Stimulated activated naive CD4-positive, alpha-beta T cell treated with Interleukin-2 at 50 U/mL for 16 hours (primary cell): ENCODE results near the gene KLHL40.

Source experiments
- DNase-seq: peaks from one replicate; lab custom pipeline; 2025; lab: John Stamatoyannopoulos, UW

Gene KLHL40, protein sequence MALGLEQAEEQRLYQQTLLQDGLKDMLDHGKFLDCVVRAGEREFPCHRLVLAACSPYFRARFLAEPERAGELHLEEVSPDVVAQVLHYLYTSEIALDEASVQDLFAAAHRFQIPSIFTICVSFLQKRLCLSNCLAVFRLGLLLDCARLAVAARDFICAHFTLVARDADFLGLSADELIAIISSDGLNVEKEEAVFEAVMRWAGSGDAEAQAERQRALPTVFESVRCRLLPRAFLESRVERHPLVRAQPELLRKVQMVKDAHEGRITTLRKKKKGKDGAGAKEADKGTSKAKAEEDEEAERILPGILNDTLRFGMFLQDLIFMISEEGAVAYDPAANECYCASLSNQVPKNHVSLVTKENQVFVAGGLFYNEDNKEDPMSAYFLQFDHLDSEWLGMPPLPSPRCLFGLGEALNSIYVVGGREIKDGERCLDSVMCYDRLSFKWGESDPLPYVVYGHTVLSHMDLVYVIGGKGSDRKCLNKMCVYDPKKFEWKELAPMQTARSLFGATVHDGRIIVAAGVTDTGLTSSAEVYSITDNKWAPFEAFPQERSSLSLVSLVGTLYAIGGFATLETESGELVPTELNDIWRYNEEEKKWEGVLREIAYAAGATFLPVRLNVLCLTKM

DNA sequence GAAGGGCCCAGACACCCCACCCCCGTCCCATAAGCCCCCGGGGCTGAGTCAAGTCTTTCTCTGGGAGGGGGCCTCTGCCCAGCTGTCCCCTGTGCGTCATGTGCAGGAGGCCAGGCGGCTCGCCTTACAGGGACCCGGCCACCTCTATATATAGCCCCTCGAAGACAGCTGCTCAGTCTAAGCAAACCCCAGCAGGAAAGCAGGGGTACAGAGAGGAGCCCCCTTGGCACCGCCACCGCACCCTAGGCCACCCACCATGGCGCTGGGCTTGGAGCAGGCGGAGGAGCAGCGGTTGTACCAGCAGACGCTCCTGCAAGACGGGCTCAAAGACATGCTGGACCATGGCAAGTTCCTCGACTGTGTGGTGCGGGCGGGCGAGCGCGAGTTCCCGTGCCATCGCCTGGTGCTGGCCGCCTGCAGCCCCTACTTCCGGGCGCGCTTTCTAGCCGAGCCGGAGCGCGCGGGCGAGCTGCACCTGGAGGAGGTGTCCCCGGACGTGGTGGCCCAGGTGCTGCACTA is at the start of gene KLHL40:
KLHL40 (plus strand) TSS at position 175 of the 519 bp plus-strand sequence; CDS start at position 257, 82 bp downstream.
- DNase-seq = no peak

DNA sequence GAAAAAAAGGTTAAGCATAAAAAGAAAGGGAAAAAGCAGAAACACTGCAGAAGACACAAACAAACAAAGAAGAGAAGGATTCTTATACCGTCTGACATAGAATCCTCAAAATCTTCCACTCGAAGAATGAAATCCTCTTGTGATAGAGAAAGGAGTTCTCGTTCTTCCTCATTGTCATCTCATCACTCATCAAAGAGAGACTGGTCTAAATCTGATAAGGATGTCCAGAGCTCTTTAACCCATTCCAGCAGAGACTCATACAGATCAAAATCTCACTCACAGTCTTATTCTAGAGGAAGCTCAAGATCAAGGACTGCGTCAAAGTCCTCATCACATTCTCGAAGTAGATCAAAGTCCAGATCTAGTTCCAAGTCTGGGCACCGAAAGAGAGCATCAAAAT is 48.3 kb upstream of the KLHL40 start:
- no peak for DNase-seq

DNA sequence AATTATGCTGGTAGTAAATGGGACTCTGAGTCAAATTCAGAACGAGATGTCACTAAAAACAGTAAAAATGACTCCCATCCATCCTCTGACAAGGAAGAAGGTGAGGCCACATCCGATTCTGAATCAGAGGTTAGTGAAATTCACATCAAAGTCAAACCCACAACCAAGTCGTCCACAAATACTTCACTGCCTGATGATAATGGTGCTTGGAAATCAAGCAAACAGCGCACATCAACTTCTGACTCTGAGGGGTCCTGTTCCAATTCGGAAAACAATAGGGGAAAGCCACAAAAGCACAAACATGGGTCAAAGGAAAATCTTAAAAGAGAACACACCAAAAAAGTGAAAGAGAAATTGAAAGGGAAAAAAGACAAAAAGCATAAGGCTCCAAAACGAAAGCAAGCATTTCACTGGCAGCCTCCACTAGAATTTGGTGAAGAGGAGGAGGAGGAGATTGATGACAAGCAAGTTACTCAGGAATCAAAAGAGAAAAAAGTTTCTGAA is 46.9 kb upstream of the KLHL40 start:
- DNase-seq = peak; percentile 48

DNA sequence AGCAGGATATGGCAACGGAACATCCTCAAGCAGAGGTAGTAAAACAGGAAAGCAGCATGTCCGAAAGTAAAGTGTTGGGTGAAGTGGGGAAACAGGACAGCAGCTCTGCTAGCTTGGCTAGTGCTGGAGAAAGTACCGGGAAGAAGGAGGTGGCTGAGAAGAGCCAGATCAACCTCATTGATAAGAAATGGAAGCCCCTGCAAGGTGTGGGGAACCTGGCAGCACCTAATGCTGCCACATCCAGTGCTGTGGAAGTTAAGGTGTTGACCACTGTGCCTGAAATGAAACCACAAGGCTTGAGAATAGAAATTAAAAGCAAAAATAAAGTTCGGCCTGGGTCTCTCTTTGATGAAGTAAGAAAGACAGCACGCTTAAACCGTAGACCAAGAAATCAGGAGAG is 46.1 kb upstream of the KLHL40 start:
- DNase-seq = no peak

DNA sequence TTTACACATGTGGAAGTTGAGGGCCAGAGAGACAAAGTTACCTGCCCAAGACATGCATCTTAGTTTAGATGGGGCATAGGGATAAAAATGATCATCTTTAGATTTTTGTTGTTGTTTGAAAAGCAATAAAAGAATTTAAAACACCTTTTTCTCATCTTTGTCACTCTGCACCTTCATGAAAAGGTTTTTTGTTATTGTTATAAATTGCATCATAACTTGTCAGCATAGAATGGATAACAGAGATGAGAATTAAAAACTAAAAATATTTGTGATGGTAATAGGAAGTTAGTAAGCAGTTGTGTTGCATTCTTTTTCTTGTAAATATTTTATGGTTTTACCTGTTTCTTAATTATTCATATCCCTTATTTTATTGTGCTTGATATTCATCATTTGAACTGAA is 45.2 kb upstream of the KLHL40 start:
- no peak for DNase-seq

DNA sequence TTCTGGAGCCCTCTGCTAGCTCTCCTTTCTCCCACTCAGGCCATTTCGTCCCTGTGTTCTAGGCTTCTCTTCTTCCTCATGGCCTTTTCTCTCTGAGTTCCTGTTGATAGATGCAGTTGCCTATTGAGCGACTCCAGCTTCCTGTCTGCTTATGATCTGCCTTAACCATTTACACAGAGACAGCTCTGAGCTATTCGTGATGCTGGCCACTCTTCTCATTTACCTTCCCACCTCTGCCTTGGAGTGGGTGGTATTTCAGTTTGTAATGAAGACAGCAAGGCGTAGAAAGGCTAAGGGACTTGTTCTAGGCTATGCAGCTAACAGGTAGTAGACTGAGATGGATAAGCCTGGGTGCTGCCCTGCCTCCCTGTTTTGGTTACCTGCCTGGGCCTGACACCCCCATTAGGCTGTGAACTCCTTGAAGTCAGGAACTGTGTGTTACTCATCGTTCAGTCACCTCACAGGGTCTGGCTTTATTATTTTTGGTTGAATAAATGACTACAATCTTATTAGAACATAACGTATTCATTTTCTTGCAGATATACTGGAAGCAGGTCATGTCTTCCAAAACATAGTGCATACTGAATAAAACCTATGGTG is 44.5 kb upstream of the KLHL40 start:
- no peak for DNase-seq

DNA sequence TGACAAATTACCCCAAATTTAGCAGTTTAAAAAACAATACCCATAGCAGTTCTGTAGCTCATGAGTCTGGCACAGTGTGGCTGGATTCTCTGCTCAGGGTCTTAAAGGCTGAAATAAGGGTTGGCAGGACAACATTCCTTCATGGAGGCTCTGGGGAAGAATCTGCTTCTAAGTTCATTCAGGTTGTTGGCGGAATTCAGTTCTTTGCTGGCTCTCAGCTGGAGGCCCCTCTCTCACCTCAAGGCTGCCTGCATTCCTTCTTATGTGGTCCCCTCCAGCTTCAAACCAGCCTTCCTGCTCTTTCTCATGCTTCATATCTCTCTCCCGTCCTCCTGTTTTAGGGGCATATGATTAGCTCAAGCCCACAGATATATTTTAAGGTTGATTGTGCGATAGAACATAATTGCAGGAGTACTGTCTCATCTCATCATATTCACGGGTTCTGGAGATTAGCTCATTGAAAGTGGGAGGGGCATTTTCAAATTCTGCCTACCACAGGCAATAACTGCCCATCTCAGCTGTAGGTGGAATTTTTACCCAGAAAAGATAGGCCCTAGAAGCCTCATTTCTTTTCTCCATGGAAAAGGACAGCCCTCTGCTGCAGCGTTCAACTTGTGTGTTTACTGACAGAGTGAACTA is 37.4 kb upstream of the KLHL40 start:
- DNase-seq = no peak

DNA sequence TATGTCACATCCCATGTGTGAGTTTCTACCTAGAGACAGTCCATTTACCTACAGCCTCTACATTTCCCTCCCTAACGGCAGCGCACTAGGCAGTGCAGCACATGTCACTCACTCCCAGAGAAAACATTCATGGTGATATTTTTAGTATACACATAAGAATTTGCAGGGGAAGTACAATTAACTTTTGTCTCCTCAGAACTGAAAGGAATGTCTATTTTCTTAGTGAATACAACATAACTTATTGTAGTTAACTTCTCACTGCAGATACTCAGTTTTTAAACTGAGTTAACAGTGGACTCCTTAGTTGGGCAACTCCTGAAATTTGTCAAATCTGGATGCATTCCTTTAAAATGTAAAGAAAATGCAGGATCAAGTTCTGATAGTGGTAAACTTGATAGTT is 36.3 kb upstream of the KLHL40 start:
- no peak for DNase-seq

DNA sequence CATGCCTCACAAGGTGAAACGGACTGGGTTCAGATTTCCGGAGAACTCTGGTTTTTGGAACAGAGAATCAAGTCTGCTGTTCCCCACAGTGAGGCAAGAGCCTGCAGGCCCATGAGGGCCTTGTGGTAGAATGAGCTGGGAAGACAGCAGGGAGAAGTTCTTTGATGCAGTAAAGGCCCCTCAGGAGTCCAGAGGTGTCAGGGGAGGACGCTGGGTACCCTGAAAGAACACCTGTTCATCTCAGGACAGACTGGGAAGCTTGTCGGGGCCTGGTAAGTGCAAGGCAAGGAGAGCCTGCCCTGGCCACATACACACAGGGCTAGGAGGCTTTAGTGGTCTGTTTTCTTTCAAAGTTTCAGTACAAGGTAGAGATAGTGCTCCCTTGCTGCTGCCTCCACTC is 35.6 kb upstream of the KLHL40 start:
- DNase-seq = no peak

DNA sequence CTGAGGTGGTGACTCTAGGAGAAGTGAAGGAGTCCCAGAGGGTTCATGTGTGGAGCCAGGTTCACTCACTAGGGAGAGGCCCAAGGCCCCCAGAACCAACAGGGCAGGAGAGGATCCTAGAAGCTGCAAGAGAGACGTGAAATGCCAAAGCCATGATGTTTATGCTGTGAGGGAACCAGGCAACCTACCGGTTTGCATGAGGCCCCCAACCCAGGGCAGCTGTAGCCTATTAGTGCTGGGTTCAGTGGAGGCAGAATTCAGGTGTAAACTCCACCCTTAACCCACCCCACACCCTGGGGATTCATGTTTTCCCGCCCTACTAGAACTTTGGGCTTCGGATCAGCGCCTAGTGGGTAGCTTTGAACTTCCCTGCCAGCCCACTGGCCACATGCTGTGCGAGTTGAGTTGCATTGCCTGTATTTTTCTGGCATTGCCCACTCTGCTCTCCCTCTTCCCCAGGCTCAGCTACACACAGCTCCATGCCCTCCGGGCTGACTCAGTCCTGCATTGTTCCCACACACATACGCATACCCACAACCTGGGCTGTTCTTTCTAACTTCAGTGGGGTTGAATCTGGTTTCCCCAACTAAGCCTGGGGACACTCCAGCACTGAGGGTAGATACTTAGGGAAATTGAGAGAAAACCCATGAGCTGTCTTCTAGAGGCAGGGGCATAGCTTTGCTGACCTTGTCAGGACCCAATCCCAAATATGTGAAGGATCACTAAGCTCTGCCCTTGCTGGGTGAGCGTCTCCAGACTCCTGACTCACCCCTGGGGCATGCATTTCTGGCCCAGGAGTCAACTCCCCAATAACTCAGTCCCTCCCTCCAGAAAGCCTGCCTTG is 33.9 kb upstream of the KLHL40 start:
- no peak for DNase-seq

DNA sequence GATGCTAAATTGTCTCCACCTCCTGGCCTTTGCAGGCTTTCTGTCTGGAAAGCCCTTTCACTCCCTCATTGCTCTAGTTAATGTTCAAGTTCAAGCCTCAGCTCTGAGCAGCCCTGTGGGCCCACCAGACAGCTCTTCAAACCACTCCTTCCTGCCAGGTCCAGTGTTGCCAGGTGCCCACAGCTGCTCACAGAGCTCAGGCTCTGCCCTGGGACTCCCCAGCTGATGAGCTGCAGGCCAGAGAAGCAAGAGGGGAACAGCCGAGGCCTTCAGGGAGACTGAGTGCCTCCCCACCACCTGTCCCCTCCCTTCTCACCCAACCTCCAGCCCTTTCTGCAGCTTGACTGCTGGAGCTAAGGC is 33.1 kb upstream of the KLHL40 start:
- DNase-seq = no peak

DNA sequence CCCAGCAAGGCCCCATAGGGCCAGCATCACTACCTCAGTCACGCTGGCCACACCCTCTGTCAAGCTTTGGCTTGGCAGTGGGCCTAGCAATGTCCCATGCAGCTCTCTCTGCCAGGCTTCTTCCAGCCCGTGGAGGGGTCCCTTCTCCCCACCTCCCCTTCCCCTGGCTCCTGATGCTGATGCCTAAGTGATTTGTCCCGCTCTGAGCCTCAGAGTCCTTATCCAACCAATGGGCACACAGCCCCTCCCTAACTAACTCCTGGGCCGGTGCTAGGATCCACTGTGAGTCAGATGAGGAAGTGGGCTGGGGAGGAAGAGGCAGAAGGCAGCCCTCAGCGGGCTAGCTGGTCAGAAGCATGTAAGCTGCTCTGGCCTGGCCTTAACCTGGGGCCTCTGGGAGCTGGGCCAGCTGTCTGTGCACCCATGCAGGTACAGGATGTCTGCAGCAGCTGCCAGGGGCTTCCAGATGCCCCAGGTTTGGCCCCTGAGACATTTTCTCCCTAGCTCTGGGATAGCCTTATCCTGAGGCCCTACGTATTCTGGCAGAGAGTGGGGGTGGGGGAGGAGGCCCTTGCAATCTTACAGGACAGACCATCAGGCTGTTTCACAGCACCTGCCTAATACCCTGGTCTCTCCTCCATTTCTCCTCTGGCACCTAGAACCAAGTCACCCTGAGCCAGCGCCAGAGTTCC is 32.6 kb upstream of the KLHL40 start:
- no peak for DNase-seq

DNA sequence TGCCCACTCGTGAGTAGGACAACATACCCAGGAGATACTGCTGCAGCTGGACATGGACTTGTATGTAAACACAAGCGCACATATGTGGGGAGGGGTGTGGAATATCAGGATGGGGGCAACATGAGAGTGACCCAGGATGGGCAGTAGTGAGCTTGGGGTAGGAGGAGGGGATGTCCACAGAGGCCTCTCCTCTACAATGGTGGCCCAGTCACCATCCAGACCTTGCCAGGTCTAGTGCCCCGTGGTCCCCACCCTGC is 32.1 kb upstream of the KLHL40 start:
- no peak for DNase-seq

DNA sequence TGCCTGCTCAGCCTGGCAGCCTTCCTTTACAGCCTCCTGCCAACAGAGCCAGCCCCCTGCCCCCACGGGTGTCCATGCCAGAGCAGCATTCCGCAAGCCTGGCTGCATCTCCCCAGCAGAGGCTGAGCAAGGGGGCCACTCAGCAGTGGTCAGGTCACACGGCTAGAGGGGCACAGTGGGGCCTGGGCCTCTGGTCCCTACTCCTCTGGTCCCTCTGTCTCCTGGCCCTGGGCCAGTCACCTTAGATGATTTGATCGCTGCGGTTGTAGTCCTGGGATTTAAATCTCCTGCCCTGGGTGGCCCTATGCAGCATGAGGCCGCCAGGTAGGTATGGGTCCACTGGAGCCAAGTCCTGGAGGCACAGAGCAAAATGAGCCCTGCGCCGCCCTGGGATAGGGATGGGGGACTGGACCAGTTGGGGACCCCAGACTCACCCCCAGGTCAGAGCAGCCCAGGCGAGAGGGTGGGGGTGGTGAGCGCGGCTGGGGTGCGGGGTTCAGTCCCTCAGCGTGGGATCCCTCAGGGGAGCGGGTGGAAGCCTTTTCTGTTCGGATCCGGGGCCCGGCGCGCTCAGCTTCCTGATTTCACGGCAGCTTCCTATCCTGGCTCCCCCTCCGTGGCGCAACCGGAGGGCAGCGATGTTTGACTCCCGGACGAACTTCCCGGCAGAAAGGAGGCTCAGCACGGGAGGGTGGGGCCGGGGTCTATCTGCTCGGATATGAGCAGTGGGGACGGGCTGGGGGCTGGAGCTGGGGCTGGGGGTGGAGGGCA is 31.6 kb upstream of the KLHL40 start, which contains the start of gene ZBTB47:
ZBTB47 (plus strand) TSS at position 138 of the 771 bp plus-strand sequence. CDS start 4,659 bp downstream, outside the sequence.
- no peak for DNase-seq

DNA sequence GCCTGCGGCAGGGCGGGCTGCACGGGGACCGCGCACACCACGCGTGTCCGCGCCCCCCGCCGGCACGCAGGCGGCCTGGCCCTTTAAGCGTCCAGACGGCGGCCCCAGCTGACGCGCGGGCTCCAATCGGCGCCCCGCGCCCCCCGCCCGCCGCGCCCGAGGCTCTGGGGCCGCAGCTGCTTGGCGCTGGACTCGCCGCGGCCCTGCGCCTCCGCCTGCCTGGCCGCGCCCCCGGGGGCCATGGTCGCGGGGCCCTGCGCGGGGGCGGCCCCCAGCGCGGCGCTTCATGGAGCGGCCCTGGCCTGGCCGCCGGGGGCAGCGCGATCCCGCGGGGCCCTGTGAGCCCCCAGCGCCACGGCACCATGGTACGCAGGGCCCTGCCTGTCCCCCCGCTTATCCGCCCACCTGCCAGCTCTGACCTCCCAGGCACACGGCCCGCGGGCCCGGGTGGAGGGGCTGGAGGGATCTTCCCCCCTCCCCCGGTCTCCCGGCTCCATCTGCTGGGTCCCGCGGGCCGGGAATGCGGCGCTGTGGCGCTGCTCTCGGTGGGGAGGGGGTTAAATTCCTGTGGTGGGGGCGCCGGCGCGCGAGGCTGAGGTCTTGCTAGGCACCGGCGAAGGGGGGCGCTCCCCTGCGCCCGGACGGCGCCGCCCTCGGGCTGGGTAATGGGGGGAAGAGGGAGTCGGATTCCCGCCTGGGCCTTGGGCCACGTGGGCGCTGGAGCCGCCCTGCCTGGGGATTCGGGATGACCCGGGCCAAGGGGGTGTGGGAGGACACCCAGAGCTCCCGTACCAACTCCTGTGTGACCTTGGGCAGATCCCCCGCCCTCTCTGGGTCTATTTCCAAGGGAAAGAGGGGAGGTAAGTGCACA is 30.8 kb upstream of the KLHL40 start:
- no peak for DNase-seq

DNA sequence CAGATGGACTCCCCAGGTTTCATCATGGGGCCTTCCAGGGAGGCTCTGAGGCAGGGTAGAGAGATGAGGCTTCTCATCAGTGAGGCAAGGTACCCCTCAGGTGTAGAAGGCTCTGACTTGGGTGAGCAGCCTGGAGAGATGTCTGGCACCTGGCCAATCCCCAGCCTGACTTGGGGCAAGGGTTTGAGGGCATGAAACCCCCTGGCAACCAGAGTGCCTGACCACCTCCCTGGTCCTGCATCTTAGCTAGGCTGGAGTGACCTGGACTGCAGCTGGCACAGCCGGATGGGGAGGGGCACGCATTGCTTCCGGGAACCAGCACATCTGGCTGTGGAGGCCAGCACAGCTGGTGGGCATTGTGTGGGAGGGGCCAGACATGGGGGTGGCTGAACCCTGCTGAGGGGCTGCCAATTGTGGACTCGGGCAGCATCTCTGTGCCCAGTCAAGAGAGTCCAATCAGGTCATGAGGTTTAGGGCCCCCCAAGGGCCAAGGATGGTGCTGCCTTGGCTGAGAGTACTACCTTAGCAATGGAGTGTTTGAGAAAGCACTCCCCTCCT is 29.9 kb upstream of the KLHL40 start:
- no peak for DNase-seq

DNA sequence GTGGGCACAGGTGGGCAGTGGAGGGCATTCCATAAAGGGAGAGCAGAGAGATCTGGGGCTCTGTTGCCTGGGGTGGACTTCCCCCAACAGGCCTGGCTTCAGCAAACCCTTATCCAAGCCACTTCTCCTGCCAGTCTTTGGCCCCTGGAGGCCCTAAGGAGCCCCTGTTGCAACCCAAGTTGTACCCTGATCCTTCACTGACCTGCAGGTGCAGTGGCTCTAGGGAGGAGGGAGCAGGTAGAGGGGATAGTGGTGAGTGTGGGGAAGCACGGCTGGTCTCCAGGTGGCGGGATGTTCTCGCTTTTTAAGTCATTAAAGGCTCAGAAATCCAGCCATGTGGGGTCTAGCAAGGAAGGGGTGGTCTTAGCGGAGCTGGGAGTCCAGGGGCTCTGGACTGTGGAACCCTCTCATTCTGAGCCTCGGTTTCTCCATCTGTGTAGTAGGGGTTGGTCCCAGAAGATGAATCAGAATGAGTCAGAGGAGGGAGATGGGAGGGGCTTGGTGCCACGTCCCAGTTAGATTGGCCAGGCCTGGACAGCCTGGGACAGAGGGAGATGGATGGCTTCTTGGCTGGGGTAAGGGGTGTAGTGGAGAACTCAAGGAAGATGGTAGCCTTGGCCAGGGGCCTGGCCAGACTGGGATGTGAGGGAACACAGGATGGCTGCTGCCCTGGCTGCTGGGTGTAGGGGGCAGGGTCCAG is 29.2 kb upstream of the KLHL40 start:
- no peak for DNase-seq
